ENCODE results near the gene TAS2R46.
"Not testable (repeated sequence)": the region's sequence is repeated elsewhere in the genome, so short reads cannot be mapped to it uniquely, and the experiment has no call there.

TAS2R46 gene

DNA sequence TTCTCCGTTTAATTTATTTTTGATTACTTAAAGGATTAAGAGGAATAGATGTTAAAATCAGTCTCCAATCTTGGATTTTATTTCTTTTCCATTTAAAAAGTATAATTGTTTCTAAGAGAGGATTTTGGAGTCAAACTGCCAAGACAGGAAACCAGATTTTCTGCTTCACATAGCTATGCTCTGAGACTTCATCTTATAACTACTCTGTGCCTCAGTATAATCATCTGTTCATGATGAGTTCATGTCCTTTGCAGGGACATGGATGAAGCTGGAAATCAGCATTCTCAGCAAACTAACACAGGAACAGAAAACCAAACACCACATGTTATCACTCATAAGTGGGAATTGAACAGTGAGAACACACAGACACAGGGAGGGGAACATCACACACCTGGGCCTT lies 21.9 kb downstream of the TAS2R46 start:
- H3K27ac ChIP-seq (ENCODE audit: low read depth, low read length, severe bottlenecking) = no peak overlapping the region
- no CpG with 5 or more reads among the region's 1 CpG for WGBS, 2 experiments (ENCODE audit: insufficient coverage in 2 of 2)
- no peaks in the 10 kb centered on the region for H3K9me3 ChIP-seq (ENCODE audit: control insufficient read depth, low read length)
- no peak overlapping the region for H3K4me3 ChIP-seq (ENCODE audit: extremely low read depth, insufficient read depth, low read length, poor library complexity, severe bottlenecking)
- H3K36me3 ChIP-seq (ENCODE audit: control insufficient read depth, insufficient read depth, low read length) = no peaks in the 10 kb centered on the region
- H3K4me1 ChIP-seq (ENCODE audit: control insufficient read depth, insufficient read depth, low read length, poor library complexity, severe bottlenecking) = no peaks in the 10 kb centered on the region

DNA sequence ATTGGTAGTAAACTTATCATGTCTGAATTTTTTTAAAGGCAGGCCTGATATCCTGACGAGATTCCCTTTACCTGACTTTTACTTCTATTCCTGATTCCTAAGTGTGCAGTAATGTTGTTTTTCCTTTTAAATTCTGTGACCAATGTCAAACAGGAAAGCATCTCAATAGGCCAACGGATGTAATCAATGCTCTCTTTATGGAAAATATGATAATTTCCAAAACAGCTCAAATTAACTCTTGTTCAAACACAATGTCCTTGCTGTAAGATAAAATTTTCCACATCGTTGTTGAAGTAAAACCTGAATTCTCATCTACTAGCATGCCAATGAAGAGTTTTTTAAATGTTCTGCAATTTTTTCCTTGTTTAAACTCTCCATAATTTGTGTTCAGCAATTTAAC lies 22.9 kb downstream of the TAS2R46 start:
- WGBS, 2 experiments (ENCODE audit: insufficient coverage in 2 of 2) = 100% methylated on average over 1 of the region's 3 CpGs
- Histone ChIP-seq H3K27ac (ENCODE audit: low read depth, low read length, severe bottlenecking) (no peak overlapping the region), H3K36me3 (ENCODE audit: control insufficient read depth, insufficient read depth, low read length) (no peaks in the 10 kb centered on the region), H3K4me1 (ENCODE audit: control insufficient read depth, insufficient read depth, low read length, poor library complexity, severe bottlenecking) (no peaks in the 10 kb centered on the region), H3K9me3 (ENCODE audit: control insufficient read depth, low read length) (no peaks in the 10 kb centered on the region), H3K4me3 (ENCODE audit: extremely low read depth, insufficient read depth, low read length, poor library complexity, severe bottlenecking) (no peak overlapping the region)

DNA sequence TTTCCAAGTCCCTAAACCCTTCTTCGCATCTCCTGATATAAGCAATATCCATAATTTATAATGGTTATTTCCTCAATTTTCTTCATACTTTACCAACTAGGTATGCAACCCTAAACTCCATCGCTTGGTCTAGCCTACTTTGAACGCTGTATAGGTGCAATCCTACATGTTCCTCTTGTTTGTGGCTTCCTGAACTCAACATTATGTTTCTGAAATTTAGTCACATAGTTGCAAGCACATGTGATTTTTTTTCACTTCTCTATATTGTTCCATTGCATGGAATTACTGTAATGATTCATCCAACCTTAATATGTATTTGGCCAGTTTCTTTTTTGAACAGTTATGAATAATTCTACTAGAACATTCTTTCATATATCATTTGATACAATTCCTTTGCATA lies 28.1 kb downstream of the TAS2R46 start:
- H3K9me3 ChIP-seq (ENCODE audit: control insufficient read depth, low read length); H3K36me3 ChIP-seq (ENCODE audit: control insufficient read depth, insufficient read depth, low read length); H3K4me3 ChIP-seq (ENCODE audit: extremely low read depth, insufficient read depth, low read length, poor library complexity, severe bottlenecking); H3K4me1 ChIP-seq (ENCODE audit: control insufficient read depth, insufficient read depth, low read length, poor library complexity, severe bottlenecking); H3K27ac ChIP-seq (ENCODE audit: low read depth, low read length, severe bottlenecking): not testable (repeated sequence)
- WGBS, 2 experiments (ENCODE audit: insufficient coverage in 2 of 2) = no CpG with 5 or more reads among the region's 3 CpGs

DNA sequence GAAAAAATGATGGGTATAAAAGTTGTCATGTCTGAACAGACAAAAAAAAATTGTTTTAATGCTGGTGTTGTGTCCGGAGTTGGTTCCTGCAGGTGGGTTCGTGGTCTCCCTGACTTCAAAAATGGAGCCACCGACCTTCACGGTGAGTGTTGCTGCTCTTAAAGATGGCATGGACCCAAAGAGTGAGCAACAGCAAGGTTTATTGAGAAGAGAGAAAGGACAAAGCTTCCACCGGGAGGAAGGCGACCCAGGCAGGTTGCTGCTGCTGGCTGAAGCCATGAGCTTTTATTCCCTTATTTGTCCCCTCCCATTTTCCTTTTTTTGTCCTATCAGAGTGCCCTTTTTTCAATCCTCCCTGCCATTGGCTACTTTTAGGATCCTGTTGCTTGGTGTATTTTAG lies 30.8 kb downstream of the TAS2R46 start, which contains the start of gene TAS2R31:
Gene TAS2R31 (minus strand): TSS at position 101 of the 400 bp plus-strand sequence. CDS start 72 bp downstream, at position 29.
- H3K4me3 ChIP-seq (ENCODE audit: extremely low read depth, insufficient read depth, low read length, poor library complexity, severe bottlenecking) = no peak within 1 kb of the TSS
- no peaks in the 10 kb centered on the region for H3K4me1 ChIP-seq (ENCODE audit: control insufficient read depth, insufficient read depth, low read length, poor library complexity, severe bottlenecking)
- WGBS, 2 experiments (ENCODE audit: insufficient coverage in 2 of 2) = 88 to 90% methylated on average over 5 of the region's 6 CpGs
- H3K36me3 ChIP-seq (ENCODE audit: control insufficient read depth, insufficient read depth, low read length) = peaks cover 19% of the 10 kb centered on the region
- H3K9me3 ChIP-seq (ENCODE audit: control insufficient read depth, low read length) = no peaks in the 10 kb centered on the region
- H3K27ac ChIP-seq (ENCODE audit: low read depth, low read length, severe bottlenecking) = no peak within 1 kb of the TSS

DNA sequence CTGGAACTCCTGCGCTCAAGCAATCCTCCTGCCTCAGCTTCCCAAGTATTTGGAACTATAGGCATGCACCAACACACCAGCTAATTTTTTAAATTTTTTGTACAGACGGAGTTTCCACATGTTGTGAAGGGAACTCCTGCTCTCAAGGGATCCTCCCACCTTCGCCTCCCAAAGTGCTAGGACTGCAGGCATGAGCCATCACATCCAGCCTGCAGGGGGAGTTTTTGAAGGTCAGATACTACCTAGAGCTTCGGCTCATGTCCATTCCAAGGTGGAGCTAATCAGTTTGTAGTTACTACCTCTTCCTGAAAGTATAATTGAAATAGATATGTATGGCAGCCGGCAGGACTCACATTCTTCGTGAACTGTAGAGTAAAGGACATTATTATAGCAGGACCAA lies 36.0 kb downstream of the TAS2R46 start:
- Histone ChIP-seq H3K9me3 (ENCODE audit: control insufficient read depth, low read length) (no peaks in the 10 kb centered on the region), H3K4me1 (ENCODE audit: control insufficient read depth, insufficient read depth, low read length, poor library complexity, severe bottlenecking) (no peaks in the 10 kb centered on the region), H3K36me3 (ENCODE audit: control insufficient read depth, insufficient read depth, low read length) (peaks cover 27% of the 10 kb centered on the region), H3K4me3 (ENCODE audit: extremely low read depth, insufficient read depth, low read length, poor library complexity, severe bottlenecking) (no peak overlapping the region), H3K27ac (ENCODE audit: low read depth, low read length, severe bottlenecking) (no peak overlapping the region)
- 83 to 88% methylated on average over 3 of the region's 6 CpGs for WGBS, 2 experiments (ENCODE audit: insufficient coverage in 2 of 2)

DNA sequence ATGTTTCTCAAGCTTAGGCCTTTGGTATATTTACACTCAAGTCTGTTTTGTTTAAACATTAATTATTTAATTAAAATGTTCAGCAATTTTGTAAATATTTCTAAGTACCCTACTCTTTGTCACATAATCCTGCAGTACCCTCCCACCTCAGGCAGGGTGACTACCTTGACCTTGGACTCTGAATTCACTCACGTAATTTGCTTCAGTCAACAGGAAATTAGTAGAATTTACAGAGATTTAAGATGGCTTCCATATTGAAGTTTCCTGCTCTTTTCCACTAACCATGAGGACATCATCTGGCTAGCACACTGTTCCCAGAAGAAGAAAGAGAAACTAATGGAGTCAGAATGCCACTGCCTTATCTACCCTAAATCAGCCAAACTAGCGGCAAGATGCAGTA lies 38.7 kb downstream of the TAS2R46 start:
- WGBS, 2 experiments (ENCODE audit: insufficient coverage in 2 of 2) = 83 to 100% methylated on average over 1 of the region's 2 CpGs
- Histone ChIP-seq H3K27ac (ENCODE audit: low read depth, low read length, severe bottlenecking) (no peak overlapping the region), H3K36me3 (ENCODE audit: control insufficient read depth, insufficient read depth, low read length) (peaks cover 23% of the 10 kb centered on the region), H3K9me3 (ENCODE audit: control insufficient read depth, low read length) (no peaks in the 10 kb centered on the region), H3K4me1 (ENCODE audit: control insufficient read depth, insufficient read depth, low read length, poor library complexity, severe bottlenecking) (no peaks in the 10 kb centered on the region), H3K4me3 (ENCODE audit: extremely low read depth, insufficient read depth, low read length, poor library complexity, severe bottlenecking) (no peak overlapping the region)

DNA sequence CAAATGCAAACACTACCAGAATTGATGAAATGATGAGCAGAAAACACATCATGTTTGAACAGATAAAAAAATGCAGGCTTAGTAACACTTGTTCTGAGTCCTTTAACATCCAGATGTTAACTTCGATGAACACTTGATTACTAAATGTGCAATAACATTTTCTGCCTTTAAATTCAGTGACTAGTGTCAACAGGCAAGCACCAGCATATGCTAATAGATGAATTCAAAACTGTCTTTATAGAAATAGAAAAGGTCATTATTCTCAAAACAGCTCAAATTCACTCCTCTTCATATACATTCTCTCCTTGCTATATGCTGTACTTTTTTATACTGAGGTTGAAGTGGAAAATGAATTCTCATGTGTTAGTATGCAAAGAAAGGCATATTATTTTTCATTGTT lies 39.6 kb downstream of the TAS2R46 start, which contains the start of gene TAS2R19:
Gene TAS2R19 (minus strand): TSS at position 101 of the 400 bp plus-strand sequence. CDS start 49 bp downstream, at position 52.
- Histone ChIP-seq H3K9me3 (ENCODE audit: control insufficient read depth, low read length) (no peaks in the 10 kb centered on the region), H3K36me3 (ENCODE audit: control insufficient read depth, insufficient read depth, low read length) (peaks cover 14% of the 10 kb centered on the region), H3K27ac (ENCODE audit: low read depth, low read length, severe bottlenecking) (no peak within 1 kb of the TSS), H3K4me1 (ENCODE audit: control insufficient read depth, insufficient read depth, low read length, poor library complexity, severe bottlenecking) (no peaks in the 10 kb centered on the region), H3K4me3 (ENCODE audit: extremely low read depth, insufficient read depth, low read length, poor library complexity, severe bottlenecking) (no peak within 1 kb of the TSS)
- WGBS, 2 experiments (ENCODE audit: insufficient coverage in 2 of 2) = 100% methylated on average over 1 of the region's 1 CpG; no CpG with 5 or more reads in 1 of the 2 experiments

DNA sequence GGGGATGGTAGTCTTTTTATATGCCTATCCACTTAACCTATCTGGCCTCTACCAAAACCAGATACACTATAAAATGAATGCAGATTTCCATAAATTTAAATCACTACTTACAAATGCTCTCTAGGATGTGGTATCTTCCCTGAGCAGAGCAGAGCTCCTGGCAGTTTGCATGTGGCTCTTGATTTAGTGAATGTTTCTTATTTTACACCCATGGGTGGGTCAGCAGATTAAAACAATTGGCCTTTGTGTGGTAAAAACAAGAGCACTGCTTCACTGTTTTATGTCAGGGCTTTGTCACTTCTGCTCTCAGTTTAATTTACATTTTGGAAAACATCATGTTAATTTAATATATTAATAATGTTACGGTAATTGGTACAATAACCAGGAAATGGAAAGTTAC lies 45.2 kb downstream of the TAS2R46 start:
- Histone ChIP-seq H3K4me1 (ENCODE audit: control insufficient read depth, insufficient read depth, low read length, poor library complexity, severe bottlenecking) (no peaks in the 10 kb centered on the region), H3K9me3 (ENCODE audit: control insufficient read depth, low read length) (no peaks in the 10 kb centered on the region), H3K36me3 (ENCODE audit: control insufficient read depth, insufficient read depth, low read length) (peaks cover 3% of the 10 kb centered on the region), H3K4me3 (ENCODE audit: extremely low read depth, insufficient read depth, low read length, poor library complexity, severe bottlenecking) (no peak overlapping the region), H3K27ac (ENCODE audit: low read depth, low read length, severe bottlenecking) (no peak overlapping the region)
- no CpG with 5 or more reads among the region's 1 CpG for WGBS, 2 experiments (ENCODE audit: insufficient coverage in 2 of 2)

DNA sequence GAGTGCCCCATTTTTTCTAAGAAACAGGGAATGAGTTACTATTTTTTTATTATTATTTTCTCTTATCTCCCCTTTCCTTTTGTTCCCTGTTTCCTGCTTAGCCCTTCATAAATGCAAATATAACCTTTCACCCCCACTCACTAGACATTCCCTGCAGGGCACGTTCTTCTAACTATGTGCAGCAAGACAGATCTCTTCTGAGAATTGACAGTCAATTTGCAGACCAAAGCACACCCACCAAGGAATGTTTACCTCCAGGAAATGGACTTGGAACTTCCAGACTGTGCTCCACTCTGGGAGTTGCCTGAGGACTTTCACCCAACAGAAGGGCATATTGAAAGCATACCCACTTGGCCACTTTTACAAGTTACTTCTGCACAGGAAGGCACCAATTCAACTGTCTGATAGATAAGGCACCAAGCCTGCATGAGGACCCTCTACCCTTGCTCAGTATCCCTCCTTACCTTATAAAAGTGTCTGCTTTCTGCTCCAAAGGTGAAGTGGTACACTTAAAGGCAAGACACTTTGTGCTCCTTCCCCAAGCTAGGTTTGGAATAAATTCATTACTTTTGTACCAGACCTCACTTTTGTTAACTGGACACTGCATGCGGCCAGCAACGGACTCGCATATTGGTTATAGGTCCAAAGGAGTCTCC lies 46.2 kb downstream of the TAS2R46 start:
- H3K4me3 ChIP-seq (ENCODE audit: extremely low read depth, insufficient read depth, low read length, poor library complexity, severe bottlenecking) = no peak overlapping the region
- H3K4me1 ChIP-seq (ENCODE audit: control insufficient read depth, insufficient read depth, low read length, poor library complexity, severe bottlenecking) = no peaks in the 10 kb centered on the region
- WGBS, 2 experiments (ENCODE audit: insufficient coverage in 2 of 2) = 92% methylated on average over 4 of the region's 4 CpGs
- no peak overlapping the region for H3K27ac ChIP-seq (ENCODE audit: low read depth, low read length, severe bottlenecking)
- no peaks in the 10 kb centered on the region for H3K36me3 ChIP-seq (ENCODE audit: control insufficient read depth, insufficient read depth, low read length)
- no peaks in the 10 kb centered on the region for H3K9me3 ChIP-seq (ENCODE audit: control insufficient read depth, low read length)

DNA sequence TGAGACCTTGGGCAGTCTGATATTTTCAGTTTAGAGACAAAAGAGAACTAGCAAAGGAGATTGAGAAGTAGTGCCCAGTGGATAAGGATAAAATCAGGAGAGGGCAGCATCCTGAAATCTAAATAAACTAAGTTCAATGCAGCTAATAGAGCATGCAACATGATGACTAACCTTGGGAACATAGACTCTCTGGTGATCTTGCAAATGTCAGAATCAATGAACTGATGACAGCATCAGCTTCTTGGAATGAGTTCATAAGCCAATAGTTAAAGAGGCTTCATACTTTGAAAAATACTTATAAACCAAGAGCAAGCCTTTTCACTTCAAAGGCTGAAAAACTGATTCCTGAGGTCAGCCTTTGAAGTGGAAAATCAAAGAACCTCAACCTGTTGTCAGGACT lies 47.9 kb downstream of the TAS2R46 start:
- H3K4me1 ChIP-seq (ENCODE audit: control insufficient read depth, insufficient read depth, low read length, poor library complexity, severe bottlenecking) = no peaks in the 10 kb centered on the region
- H3K9me3 ChIP-seq (ENCODE audit: control insufficient read depth, low read length) = no peaks in the 10 kb centered on the region
- no peaks in the 10 kb centered on the region for H3K36me3 ChIP-seq (ENCODE audit: control insufficient read depth, insufficient read depth, low read length)
- H3K27ac ChIP-seq (ENCODE audit: low read depth, low read length, severe bottlenecking) = no peak overlapping the region
- H3K4me3 ChIP-seq (ENCODE audit: extremely low read depth, insufficient read depth, low read length, poor library complexity, severe bottlenecking) = no peak overlapping the region
